ENCODE measurements around the gene ZNRF3.
"Not testable (repeated sequence)": the region's sequence is repeated elsewhere in the genome, so short reads cannot be mapped to it uniquely, and the experiment has no call there.

ZNRF3 gene

GRCh38 chr22:29065468-29066190 is 182.3 kb downstream of the ZNRF3 start:
- in situ Hi-C loops (cut with HindIII; ENCODE audit: low pct_ligation_motif_present, low pct_unique_long_range_greater_than_20kb, low sequenced_read_pairs) = no loop called here
- no peak for DNase-seq

GRCh38 chr22:29069463-29069862 is 186.1 kb downstream of the ZNRF3 start:
- in situ Hi-C loops (cut with HindIII; ENCODE audit: low pct_ligation_motif_present, low pct_unique_long_range_greater_than_20kb, low sequenced_read_pairs) = no loop called here
- no peak for DNase-seq

- in situ Hi-C loops (cut with HindIII; ENCODE audit: low pct_ligation_motif_present, low pct_unique_long_range_greater_than_20kb, low sequenced_read_pairs) = no loop called here
- no peak for DNase-seq
Measured at GRCh38 chr22:29070490-29070889, 187.1 kb downstream of the ZNRF3 start.

GRCh38 chr22:29071261-29072045 is 188.1 kb downstream of the ZNRF3 start:
- in situ Hi-C loops (cut with HindIII; ENCODE audit: low pct_ligation_motif_present, low pct_unique_long_range_greater_than_20kb, low sequenced_read_pairs) = no loop called here
- no peak for DNase-seq

GRCh38 chr22:29072193-29072978 is 189.0 kb downstream of the ZNRF3 start:
- peak; percentile 72 for DNase-seq
- in situ Hi-C loops (cut with HindIII; ENCODE audit: low pct_ligation_motif_present, low pct_unique_long_range_greater_than_20kb, low sequenced_read_pairs) = no loop called here

GRCh38 chr22:29072979-29073617 is 189.7 kb downstream of the ZNRF3 start, which contains the start of gene KREMEN1:
KREMEN1 (plus strand) TSS chr22:29073035; CDS start chr22:29073131, 96 bp downstream.
- DNase-seq = no peak
- in situ Hi-C loops (cut with HindIII; ENCODE audit: low pct_ligation_motif_present, low pct_unique_long_range_greater_than_20kb, low sequenced_read_pairs) = no loop called here

- peak; percentile 23 for DNase-seq
- in situ Hi-C loops (cut with HindIII; ENCODE audit: low pct_ligation_motif_present, low pct_unique_long_range_greater_than_20kb, low sequenced_read_pairs) = no loop called here
Measured at GRCh38 chr22:29073618-29074275, 190.4 kb downstream of the ZNRF3 start.

GRCh38 chr22:29074276-29074772 is 191.0 kb downstream of the ZNRF3 start:
- no peak for DNase-seq
- in situ Hi-C loops (cut with HindIII; ENCODE audit: low pct_ligation_motif_present, low pct_unique_long_range_greater_than_20kb, low sequenced_read_pairs) = no loop called here

- in situ Hi-C loops (cut with HindIII; ENCODE audit: low pct_ligation_motif_present, low pct_unique_long_range_greater_than_20kb, low sequenced_read_pairs) = no loop called here
- DNase-seq = no peak
Measured at GRCh38 chr22:29078036-29078868, 194.9 kb downstream of the ZNRF3 start.

- in situ Hi-C loops (cut with HindIII; ENCODE audit: low pct_ligation_motif_present, low pct_unique_long_range_greater_than_20kb, low sequenced_read_pairs) = no loop called here
- no peak for DNase-seq
Measured at GRCh38 chr22:29078869-29079207, 195.5 kb downstream of the ZNRF3 start.

GRCh38 chr22:29079218-29079901 is 196.0 kb downstream of the ZNRF3 start:
- DNase-seq = no peak
- in situ Hi-C loops (cut with HindIII; ENCODE audit: low pct_ligation_motif_present, low pct_unique_long_range_greater_than_20kb, low sequenced_read_pairs) = no loop called here

GRCh38 chr22:29080106-29080975 is 197.0 kb downstream of the ZNRF3 start:
- in situ Hi-C loops (cut with HindIII; ENCODE audit: low pct_ligation_motif_present, low pct_unique_long_range_greater_than_20kb, low sequenced_read_pairs) = no loop called here
- no peak for DNase-seq

GRCh38 chr22:29081517-29082236 is 198.3 kb downstream of the ZNRF3 start:
- in situ Hi-C loops (cut with HindIII; ENCODE audit: low pct_ligation_motif_present, low pct_unique_long_range_greater_than_20kb, low sequenced_read_pairs) = no loop called here

GRCh38 chr22:29082826-29083545 is 199.6 kb downstream of the ZNRF3 start:
- no peak for DNase-seq
- in situ Hi-C loops (cut with HindIII; ENCODE audit: low pct_ligation_motif_present, low pct_unique_long_range_greater_than_20kb, low sequenced_read_pairs) = no loop called here

More at GRCh38 chr22:29081517-29082236, 198.3 kb downstream of the ZNRF3 start:
- no peak for DNase-seq

GRCh38 chr22:29083576-29083932 is 200.2 kb downstream of the ZNRF3 start:
- in situ Hi-C loops (cut with HindIII; ENCODE audit: low pct_ligation_motif_present, low pct_unique_long_range_greater_than_20kb, low sequenced_read_pairs); DNase-seq: not testable (repeated sequence)
